Measurements from ENCODE around the gene POLR2C. TPM values are rescaled to one million over a fixed set of nuclear protein-coding genes. Genes with fewer than 3 reads are reported as not detected.
A peak's percentile ranks its signal among the peaks of the same experiment; 100 is the strongest.
"Not testable (repeated sequence)": the region's sequence is repeated elsewhere in the genome, so short reads cannot be mapped to it uniquely, and the experiment has no call there.

POLR2C gene
- polyA plus RNA-seq, 1 donor from 2014 or later = 28.3 TPM

- Mint-ChIP-seq H3K4me3 (peak overlapping the region in 1 of 4 donors; percentile 54), H3K36me3 (no peaks in the 10 kb centered on the region), H3K4me1 (peaks cover 8 to 18% (median 13%) of the 10 kb centered on the region in 3 donors), H3K9me3 (no peaks in the 10 kb centered on the region), H3K27ac (no peak overlapping the region), H3K27me3 (peaks cover 25% of the 10 kb centered on the region)
Measured at GRCh38 chr16:57480754-57481230, 18.3 kb downstream of the POLR2C start.

GRCh38 chr16:57481421-57481820 lies 18.9 kb downstream of the POLR2C start:
- H3K27ac Mint-ChIP-seq = no peak overlapping the region
- H3K4me1 Mint-ChIP-seq = peaks cover 6 to 14% (median 10%) of the 10 kb centered on the region in 3 donors
- H3K36me3 Mint-ChIP-seq = no peaks in the 10 kb centered on the region
- no peak overlapping the region for H3K4me3 Mint-ChIP-seq
- H3K27me3 Mint-ChIP-seq = peaks cover 25% of the 10 kb centered on the region
- no peaks in the 10 kb centered on the region for H3K9me3 Mint-ChIP-seq

GRCh38 chr16:57482845-57483545 lies 20.5 kb downstream of the POLR2C start:
- H3K27me3 Mint-ChIP-seq = peaks cover 25% of the 10 kb centered on the region
- no peak overlapping the region for H3K4me3 Mint-ChIP-seq
- H3K36me3 Mint-ChIP-seq = no peaks in the 10 kb centered on the region
- H3K9me3 Mint-ChIP-seq = no peaks in the 10 kb centered on the region
- H3K27ac Mint-ChIP-seq = no peak overlapping the region
- H3K4me1 Mint-ChIP-seq = peaks cover 10 to 20% (median 18%) of the 10 kb centered on the region in 3 donors

- Mint-ChIP-seq H3K4me3 (peak overlapping the region in 1 of 4 donors; percentile 34), H3K27me3 (peaks cover 22% of the 10 kb centered on the region), H3K4me1 (peaks cover 6 to 15% (median 13%) of the 10 kb centered on the region in 3 donors), H3K9me3 (no peaks in the 10 kb centered on the region), H3K27ac (no peak overlapping the region), H3K36me3 (no peaks in the 10 kb centered on the region)
Measured at GRCh38 chr16:57483725-57484514, 21.4 kb downstream of the POLR2C start.

GRCh38 chr16:57484515-57485005 lies 22.1 kb downstream of the POLR2C start:
- Mint-ChIP-seq H3K36me3 (no peaks in the 10 kb centered on the region), H3K27ac (no peak overlapping the region), H3K9me3 (no peaks in the 10 kb centered on the region), H3K27me3 (peaks cover 19% of the 10 kb centered on the region), H3K4me3 (peak overlapping the region in 2 of 4 donors; percentile 34 to 77), H3K4me1 (peaks cover 4 to 13% (median 8%) of the 10 kb centered on the region in 3 donors)

GRCh38 chr16:57485091-57485915 lies 22.8 kb downstream of the POLR2C start:
- Mint-ChIP-seq H3K9me3 (no peaks in the 10 kb centered on the region), H3K4me1 (peaks cover 4 to 11% (median 8%) of the 10 kb centered on the region in 3 donors), H3K27me3 (peaks cover 14% of the 10 kb centered on the region), H3K27ac (peak overlapping the region in 1 of 3 donors; percentile 18), H3K36me3 (no peaks in the 10 kb centered on the region), H3K4me3 (peak overlapping the region; percentile 67 to 93 (median 86))

- H3K4me3 Mint-ChIP-seq = peak within 1 kb of the TSS; percentile 70 to 93 (median 86)
- H3K27me3 Mint-ChIP-seq = peaks cover 11% of the 10 kb centered on the region
- peak within 1 kb of the TSS in 1 of 3 donors; percentile 64 for H3K27ac Mint-ChIP-seq
- H3K9me3 Mint-ChIP-seq = no peaks in the 10 kb centered on the region
- H3K4me1 Mint-ChIP-seq = peaks cover 4 to 8% (median 8%) of the 10 kb centered on the region in 3 donors
- H3K36me3 Mint-ChIP-seq = no peaks in the 10 kb centered on the region
Measured at GRCh38 chr16:57485916-57486857, 23.7 kb downstream of the POLR2C start, which contains the start of gene DOK4. DOK4 (minus strand) TSS chr16:57486493; CDS start chr16:57479507, 6,986 bp downstream.

GRCh38 chr16:57486858-57487834 lies 24.7 kb downstream of the POLR2C start:
- no peaks in the 10 kb centered on the region for H3K36me3 Mint-ChIP-seq
- H3K4me1 Mint-ChIP-seq = peaks cover 4 to 8% (median 8%) of the 10 kb centered on the region in 3 donors
- no peaks in the 10 kb centered on the region for H3K9me3 Mint-ChIP-seq
- peak overlapping the region in 1 of 3 donors; percentile 64 for H3K27ac Mint-ChIP-seq
- H3K27me3 Mint-ChIP-seq = peaks cover 11% of the 10 kb centered on the region
- peak overlapping the region; percentile 70 to 86 (median 76) for H3K4me3 Mint-ChIP-seq

GRCh38 chr16:57489229-57489628 lies 26.8 kb downstream of the POLR2C start:
- H3K4me1 Mint-ChIP-seq = peaks cover 11 to 17% (median 13%) of the 10 kb centered on the region in 3 donors
- H3K36me3 Mint-ChIP-seq = no peaks in the 10 kb centered on the region
- H3K27ac Mint-ChIP-seq = no peak overlapping the region
- H3K9me3 Mint-ChIP-seq = no peaks in the 10 kb centered on the region
- no peak overlapping the region for H3K4me3 Mint-ChIP-seq
- peaks cover 14% of the 10 kb centered on the region for H3K27me3 Mint-ChIP-seq

- H3K9me3 Mint-ChIP-seq = no peaks in the 10 kb centered on the region
- peak overlapping the region in 1 of 4 donors; percentile 59 for H3K4me3 Mint-ChIP-seq
- peaks cover 5% of the 10 kb centered on the region for H3K27me3 Mint-ChIP-seq
- H3K27ac Mint-ChIP-seq = no peak overlapping the region
- H3K36me3 Mint-ChIP-seq = no peaks in the 10 kb centered on the region
- peaks cover 5 to 9% (median 7%) of the 10 kb centered on the region in 3 donors for H3K4me1 Mint-ChIP-seq
Measured at GRCh38 chr16:57493767-57494166, 31.3 kb downstream of the POLR2C start.

- Mint-ChIP-seq H3K4me1 (peaks cover 5 to 11% (median 7%) of the 10 kb centered on the region in 3 donors), H3K27me3 (peaks cover 5% of the 10 kb centered on the region), H3K9me3 (no peaks in the 10 kb centered on the region), H3K4me3 (no peak overlapping the region), H3K36me3 (no peaks in the 10 kb centered on the region), H3K27ac (no peak overlapping the region)
Measured at GRCh38 chr16:57497121-57497520, 34.6 kb downstream of the POLR2C start.

GRCh38 chr16:57498031-57498430 lies 35.6 kb downstream of the POLR2C start:
- H3K27me3 Mint-ChIP-seq = peaks cover 3% of the 10 kb centered on the region
- H3K9me3 Mint-ChIP-seq = no peaks in the 10 kb centered on the region
- no peak overlapping the region for H3K4me3 Mint-ChIP-seq
- H3K4me1 Mint-ChIP-seq = peaks cover 4 to 6% (median 5%) of the 10 kb centered on the region in 3 donors
- H3K36me3 Mint-ChIP-seq = no peaks in the 10 kb centered on the region
- H3K27ac Mint-ChIP-seq = no peak overlapping the region

- H3K36me3 Mint-ChIP-seq, H3K4me3 Mint-ChIP-seq, H3K4me1 Mint-ChIP-seq, H3K27me3 Mint-ChIP-seq, H3K9me3 Mint-ChIP-seq, H3K27ac Mint-ChIP-seq: not testable (repeated sequence)
Measured at GRCh38 chr16:57499941-57500340, 37.5 kb downstream of the POLR2C start.

Data from IgD-negative memory B cell (primary cell).